Renal cortical epithelial cell (primary cell): ENCODE data around the gene FAF1. TPM values are rescaled to one million over a fixed set of nuclear protein-coding genes. Genes with fewer than 3 reads are reported as not detected.
"Not testable (repeated sequence)": the region's sequence is repeated elsewhere in the genome, so short reads cannot be mapped to it uniquely, and the experiment has no call there.

Source experiments
- DNase-seq: peaks from one replicate; pipeline ENCODE4 v3.0.0-alpha.2; 2011; ENCODE audit warnings: low read depth
- total RNA-seq: library from RNA; depleted of rRNA; stranded (reverse); fragments of >200 nt; gene quantifications from 2 replicates; pipeline ENCODE4 v1.2.3, GENCODE V29; 2014

The FAF1 gene
- 92.6 and 95.2 TPM in 2 replicates for total RNA-seq

DNA sequence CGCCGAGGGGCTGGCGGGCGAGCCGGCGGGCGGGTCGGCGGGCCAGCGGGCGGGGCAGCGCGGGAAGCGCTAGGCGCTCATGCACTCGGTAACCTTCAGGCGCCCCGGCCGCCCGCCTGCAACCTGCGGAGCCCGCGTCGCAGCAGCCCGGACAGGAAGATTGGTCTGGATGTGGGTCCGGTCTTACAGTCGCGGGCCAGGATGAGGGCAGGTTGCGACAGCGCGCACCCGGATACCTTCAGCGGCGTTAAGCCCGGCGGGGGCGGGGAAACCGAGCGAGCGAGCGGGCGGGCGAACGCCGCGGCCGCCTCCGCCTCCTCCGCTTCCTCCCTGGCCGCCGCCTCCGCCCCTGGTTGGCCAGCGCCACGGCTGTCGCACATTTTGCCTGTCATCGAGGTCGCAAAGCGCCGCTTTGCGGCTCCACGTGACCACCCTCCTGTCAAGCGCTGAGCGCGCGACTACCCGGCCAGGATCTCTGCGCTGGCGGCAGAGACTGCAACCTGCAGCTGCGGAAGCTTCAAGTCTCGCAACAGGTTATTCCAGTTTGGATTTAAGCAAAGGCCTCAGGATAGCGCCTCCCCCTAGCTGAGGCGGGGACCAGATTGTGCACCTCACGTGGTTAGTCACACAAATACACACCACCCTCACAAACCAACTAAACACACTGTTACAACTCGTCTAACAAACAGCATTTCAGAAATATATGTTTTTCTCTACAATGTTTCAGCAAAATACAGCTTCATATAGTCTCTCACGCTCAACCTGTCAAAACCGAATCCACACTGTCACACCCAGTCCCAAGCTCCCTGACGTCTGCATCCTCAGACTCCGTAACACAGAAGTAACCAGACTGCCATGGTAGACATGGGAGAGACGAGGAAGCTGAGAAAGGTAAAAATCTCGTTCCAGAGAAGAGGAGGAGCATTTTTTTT, at the start of gene FAF1:
Gene FAF1, minus strand, starts transcription at position 355 of the 932 bp plus-strand sequence. CDS start 456 bp downstream, outside the sequence.
- peak; percentile 94 for DNase-seq

DNA sequence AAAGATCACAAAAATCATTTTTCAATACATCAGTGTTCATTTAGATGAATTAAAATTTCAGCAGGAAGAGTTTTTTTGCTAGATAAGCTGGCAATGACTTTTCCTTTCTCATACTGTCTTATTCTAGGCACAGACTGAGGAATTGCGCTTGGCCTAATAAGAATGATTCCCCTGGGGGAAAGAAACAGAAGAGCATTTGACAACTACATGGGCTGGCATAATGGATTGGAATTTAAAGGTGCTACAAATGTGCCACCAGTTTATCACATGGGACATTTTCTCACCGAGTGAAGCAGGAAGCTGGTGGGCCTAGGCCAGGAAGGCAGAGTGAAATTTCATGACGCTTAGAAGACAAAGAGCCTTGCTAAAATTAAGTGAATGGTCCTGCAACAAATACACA, 49.3 kb upstream of the FAF1 start:
- no peak for DNase-seq

DNA sequence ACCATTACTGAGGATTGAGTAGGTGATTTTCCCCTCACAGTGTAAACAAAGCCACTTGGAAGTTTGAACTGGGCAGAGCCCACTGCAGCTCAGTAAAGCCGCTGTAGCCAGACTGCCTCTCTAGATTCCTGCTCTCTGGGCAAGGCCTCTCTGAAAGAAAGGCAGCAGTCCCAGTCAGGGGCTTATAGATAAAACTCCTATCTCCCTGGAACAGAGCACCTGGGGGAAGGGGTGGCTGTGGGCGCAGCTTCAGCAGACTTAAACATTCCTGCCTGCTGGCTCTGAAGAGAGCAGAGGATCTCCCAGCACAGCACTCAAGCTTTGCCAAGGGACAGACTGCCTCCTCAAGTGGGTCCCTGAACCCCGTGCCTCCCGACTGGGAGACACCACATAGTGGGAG, 45.5 kb upstream of the FAF1 start:
- DNase-seq: not testable (repeated sequence)

DNA sequence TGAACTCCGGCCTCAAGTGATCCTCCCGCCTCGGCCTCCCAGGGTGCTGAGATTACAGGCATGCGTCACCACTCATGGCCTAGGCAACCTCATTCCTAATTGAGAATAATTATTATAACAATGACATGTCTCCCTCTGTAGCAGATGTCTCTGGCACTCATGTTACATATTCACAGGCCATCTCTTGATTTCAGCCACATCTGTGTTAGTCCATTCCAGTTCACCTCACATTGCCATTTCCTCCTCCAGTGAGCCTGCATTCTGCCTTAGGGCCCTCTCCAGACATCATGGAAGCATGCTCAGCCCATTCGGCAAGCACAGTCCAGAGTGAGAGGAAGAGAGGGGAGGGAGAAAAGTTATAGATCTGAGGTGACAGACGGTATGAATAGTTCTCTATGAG, 42.4 kb upstream of the FAF1 start:
- no peak for DNase-seq

DNA sequence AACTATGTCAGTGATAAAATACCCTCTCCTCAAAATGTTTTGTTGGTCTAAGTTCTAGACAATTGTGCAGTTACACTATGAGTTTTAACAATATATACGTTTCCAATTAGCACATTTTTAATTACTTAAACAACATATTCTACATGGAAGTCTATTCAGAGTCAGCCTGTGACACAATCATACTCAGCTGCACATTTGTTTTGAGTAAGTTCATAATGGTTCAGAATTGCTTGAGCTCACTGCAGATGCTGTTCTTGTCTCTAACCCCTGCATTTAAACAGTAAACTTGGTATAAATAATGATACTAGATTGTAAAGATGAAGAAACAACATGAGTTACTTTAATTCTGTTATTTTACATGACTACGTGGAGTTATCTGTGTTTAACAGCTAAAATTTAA, 40.6 kb upstream of the FAF1 start:
- no peak for DNase-seq

DNA sequence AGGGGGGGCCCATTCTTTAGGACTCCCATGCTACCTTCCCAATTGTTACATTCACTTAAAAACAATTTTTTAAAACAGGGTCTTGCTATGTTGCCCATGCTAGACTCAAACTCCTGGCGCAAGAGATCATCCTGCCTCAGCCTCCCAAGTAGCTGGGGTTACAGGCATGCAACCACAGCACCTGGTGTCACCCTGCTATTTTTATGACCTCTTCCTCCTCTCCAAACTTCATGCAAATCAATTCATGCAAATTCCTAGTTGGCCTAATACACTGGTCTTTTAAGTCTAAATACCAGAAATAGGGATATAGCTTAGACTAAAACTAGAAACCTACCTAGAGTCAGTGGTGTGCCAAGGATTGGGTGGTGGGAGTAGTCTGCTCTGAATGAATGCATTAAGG, 40.1 kb upstream of the FAF1 start:
- no peak for DNase-seq

DNA sequence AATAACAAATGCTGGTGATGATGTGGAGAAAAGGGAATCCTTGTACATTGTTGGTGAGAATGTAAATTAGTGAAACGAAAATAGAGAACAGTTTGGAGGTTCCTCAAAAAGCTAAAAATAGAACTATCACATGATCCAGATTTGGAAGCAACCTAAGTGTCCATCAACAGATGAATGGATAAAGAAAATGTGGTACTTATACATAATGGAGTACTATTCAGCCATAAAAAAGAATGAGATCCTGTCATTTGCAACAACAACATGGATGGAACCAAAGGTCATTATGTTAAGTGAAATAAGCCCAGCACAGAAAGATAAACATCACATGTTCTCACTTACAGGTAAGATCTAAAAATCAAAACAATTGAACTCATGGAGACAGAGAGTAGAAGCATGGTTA, 39.3 kb upstream of the FAF1 start:
- not testable (repeated sequence) for DNase-seq

DNA sequence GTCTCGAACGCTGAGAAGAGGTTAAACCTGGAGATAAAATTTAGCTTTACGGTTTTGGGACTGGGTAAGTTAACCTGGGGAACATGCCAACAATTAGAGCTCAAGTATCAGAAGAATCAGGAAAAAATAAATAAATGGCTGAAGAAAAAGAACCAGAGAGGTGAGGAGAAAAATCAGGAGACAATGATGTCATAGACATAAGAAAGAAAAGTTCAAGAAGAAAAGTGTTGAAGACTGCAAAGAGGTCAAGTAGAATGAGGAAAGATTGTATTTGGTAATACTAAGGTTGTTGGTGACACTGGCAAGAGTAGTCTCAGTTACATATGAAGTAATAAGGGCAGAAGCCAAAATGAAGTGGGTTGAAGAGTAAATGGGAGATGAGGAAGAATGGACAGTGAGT, 36.0 kb upstream of the FAF1 start:
- no peak for DNase-seq

DNA sequence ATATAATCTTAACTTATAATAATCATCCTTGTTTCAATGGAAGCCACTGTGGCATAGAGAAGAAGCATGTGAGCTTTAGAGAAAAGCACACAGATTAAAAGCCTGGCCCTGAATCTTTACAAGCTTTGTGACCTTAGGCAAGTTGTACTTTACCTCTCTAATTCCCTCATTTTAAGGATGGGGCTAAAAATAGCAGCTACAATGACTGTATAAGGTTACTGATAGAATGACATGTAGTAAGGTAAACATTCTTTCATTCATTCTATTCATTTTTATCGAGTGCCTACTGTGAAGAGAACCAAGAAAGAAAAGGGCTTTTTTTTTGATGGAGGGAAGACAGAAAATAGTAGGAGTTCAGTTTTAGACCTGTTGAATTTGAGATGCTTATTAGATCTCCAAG, 35.6 kb upstream of the FAF1 start:
- DNase-seq: no peak

DNA sequence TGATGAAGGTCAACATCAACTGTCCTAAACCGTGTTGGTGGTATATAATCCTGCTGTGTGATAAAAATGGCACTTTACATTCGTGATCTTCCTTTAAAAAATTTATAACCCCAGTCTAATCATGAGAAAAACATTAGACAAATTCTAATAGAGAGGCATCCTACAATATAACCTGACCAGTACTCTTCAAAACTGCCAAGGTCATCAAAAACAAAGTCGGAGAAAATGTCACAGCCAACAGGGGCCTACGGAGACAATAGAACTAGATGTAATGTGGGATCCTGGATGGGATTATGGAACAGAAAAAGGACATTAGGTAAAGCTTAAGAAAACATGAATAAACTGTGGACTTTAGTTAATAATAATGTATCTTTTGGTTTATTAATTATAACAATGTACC, 34.9 kb upstream of the FAF1 start:
- no peak for DNase-seq

DNA sequence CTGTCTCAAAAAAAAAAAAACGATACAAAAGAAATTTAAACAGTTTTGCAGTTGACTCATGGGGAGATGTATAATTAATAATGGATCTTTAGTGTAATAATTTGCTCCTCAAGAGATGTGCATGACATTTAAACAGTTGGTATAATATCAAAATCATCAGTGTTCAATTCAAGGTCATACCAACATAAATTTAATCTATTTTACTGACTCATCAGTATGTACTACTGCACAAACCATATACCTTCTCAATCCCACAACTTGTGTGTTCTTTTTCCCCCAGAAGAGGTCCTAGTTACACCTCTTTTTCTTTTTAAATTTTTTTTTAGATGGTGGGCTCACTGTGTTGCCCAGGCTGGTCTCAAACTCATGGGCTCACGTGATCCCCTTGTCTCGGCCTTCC, 33.6 kb upstream of the FAF1 start:
- no peak for DNase-seq

DNA sequence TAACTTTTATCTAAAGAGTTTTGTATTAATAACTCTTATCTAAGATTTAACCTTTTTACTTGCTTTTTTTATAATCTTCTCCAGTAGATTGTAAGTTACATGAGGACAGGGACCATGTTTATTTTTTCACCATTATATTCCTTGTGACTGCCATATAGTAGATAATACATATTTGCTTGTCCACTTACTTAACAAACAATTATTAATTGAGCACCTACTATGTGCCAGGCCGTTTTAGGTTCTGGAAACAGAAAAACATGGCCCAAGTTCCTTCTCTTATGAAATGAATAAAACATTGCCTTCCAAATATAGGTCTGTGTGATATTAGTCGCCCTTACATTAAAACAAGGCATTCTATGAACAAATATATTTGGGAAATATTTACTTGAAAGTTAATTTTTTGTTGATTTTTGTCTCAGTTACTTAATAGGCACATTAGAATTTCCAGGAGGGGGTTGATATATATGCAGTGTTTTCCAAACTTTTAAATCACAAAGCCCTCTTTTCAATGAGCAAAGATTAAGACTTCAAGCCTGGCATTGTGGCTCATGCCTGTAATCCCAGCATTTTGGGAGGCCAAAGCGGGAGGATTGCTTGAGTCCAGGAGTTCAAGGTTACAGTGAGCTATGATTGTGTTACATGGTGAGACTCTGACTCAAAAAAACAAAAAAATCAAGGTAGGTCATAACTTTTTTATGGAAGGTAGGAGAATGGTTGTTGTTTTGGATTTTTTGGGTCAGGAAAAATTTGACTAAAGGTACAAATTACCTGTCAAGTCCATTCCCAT, 32.7 kb upstream of the FAF1 start:
- no peak for DNase-seq

DNA sequence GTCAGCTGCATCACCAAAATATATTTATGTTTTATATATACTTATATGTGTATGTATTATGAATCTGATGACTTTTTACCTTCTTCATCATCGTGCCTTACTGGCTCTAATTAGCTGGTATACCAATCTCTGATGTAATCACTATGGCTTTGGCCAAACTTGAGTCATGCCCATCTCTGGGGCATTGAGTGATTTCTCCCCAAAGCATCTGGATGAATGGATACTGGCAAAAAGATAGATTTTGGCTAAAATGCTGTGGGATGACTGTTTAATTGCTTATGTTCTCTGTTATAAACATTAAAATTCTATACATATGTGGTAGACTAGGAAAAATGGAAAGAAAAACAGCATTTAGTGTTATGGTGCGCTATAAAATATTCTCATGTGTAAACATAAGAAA, 29.6 kb upstream of the FAF1 start:
- DNase-seq: no peak

DNA sequence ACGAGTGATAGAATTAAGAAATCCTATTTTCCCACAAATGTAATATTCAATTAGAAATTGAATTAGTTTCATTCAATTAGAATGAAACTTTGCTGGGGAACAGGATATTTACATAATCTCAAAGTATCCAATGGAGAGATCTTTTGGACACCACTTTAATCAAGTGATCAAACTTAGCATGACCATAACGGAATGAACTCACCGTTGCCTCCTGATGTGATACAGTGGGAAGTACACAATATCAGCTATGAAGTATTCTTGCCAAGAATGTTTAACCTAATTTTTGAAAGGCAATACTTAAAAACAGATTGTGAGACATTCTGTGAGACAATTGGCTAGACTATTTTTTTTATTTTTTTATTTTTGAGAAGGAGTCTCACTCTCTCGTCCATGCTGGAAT, 26.6 kb upstream of the FAF1 start:
- no peak for DNase-seq

DNA sequence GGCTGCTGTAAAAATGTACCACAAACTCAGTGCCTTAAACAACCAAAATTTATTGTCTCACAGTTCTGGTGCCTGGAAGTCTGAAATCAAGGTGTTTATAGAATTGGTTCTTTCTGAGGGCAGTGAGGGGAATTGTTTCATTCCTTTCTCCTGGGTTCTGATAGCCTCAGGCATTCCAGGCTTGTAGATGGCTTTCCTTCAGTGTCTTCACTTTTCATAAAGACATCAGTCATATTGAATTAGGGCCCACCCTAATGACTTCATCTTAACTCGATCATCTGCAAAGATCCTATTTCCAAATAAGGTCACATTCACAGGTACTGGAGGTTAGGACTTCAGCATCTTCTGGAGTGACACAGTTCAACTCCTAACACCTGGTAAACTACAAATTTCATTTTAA, 25.0 kb upstream of the FAF1 start:
- DNase-seq: no peak

DNA sequence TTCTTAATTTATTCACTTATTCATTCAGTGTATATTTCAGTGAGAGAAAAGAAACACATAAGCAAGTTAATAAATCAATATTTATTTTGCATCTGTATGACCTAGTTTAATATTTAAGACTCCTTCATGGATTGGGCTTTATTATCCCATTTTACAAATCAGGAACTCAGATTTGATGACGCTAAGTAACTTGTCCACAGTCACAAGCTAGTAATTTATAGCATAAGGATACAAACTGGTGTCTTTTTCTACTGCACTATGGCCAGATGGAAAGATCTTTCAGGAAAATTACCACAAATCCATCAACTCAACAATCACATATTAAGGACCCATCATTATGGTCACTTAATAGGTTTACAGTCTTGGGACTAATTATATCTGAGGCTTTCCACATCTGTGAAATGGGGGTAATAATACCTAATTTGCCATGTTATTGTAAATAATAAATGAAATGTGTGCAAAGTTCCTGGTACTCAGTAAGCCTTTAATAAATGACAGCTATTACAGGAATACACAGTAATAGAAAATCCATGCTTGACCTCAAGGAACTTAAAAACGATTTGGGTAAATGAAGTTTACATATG, 23.2 kb upstream of the FAF1 start:
- no peak for DNase-seq

DNA sequence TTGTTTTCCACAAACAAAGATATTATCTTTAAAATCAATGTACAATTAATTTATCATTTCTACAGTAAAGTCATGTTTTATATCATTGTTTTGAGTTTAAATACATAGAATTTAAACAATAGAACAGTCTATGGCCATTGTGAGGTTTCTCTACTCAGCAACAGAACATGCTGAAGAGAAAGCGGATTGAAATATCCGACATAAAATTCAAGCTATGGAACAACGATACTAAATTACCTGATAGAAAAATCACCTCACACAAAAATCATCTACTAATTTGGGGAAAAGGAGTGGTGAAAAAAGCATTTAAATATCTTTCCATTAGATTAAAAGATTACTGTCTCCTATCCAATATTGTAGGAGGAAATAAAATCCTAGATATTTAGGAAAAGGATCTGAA, 22.5 kb upstream of the FAF1 start:
- DNase-seq: no peak

DNA sequence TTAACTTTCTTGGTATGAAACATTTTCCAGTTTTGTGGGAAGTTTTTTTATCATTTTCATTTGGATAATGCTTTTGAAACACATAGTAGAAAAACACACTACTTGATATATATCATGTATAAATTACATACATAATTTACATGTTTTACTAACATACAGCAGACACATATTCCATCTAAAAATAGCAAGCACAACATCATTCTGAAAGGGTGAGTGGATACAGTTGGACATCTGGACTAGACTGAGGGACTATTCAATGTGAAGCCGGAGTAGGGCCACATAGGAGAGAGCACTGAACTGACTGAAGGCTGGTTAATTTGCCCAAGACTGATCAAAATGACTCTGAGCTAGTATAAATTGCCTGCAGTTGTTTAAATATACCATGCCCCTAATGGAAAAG, 21.7 kb upstream of the FAF1 start:
- DNase-seq: no peak

DNA sequence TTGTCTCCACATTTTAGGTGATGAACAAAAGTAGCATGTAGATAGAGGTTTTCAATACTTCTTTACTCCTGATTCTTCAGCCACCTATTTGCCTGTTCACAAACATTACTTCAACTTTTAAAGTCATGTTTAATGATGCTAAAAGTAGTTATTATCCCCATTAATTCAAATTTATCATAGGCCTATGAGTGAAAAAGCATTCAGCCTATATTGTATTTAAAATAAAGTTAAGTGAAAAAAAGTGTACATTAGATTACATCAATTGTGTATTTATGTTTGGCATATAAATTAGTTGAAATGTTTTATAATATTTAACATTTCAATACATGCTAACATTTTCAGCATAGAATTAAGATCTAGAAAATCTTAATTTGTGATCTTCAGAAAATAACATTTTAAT, 20.4 kb upstream of the FAF1 start:
- DNase-seq: no peak

DNA sequence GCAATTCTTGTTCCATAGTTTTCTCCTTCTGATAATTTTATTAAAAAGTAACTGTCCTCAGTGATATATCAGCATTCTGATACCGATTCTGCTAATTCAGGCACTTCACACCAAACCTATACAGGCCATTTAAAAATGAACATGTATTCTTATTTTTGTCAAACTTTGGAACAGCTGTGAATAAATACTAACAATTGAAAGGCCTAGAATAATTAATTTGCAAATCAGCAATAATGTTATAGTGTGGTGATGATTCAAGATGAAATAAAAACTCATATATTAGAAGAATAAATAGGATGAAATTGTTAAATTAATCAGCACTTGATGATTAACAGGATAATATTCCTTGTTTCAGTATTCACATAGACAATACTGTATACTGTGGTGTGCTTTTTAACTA, 19.9 kb upstream of the FAF1 start:
- no peak for DNase-seq

DNA sequence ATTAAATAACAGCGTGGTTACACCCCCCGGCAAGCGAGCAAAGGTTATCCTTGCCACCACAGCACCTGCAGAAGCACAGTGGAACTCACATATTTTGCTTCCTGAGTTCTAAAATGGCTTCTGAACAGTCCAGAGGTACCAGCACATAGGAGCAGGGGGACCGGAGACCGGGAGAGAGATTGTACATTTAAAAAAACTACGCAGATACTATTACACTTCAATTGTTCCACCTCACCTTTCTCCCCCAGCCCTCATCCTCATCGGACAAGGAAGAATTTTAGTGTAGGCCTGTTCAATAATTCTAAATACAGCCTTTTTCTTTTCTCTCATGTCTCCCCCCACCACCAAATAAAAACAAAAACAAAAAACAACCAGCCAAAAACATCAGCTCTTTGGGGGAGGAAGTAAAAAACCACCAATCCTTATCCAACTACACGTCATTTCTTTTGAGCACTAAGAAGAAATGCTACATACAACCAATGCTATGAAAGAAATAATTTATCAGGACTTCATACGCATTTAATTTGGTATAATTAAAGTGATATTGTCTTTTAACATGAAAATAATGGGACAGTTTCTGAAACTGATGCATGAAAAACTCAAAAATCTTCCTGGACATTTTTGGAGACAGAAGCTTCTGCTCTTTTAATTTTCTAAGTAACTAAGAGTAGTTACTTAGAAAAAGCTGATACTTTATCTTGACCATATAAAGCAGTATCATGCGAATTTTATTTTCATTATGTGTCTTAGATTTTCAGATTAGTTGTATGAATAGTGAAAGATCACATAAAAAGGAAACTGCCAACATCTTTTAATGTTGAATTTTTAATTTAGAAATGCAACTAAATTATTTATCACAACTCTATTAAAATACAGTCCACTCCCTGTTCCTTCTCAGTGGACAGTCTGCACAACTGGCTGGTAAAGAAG, 19.1 kb upstream of the FAF1 start:
- no peak for DNase-seq
